ENCODE measurements around the gene NEURL1. TPM values are rescaled to one million over a fixed set of nuclear protein-coding genes. Genes with fewer than 3 reads are reported as not detected.

The NEURL1 gene
- total RNA-seq, 1 donor from 2014 or later, result 12.0 TPM

- Histone ChIP-seq H3K9me3 (ENCODE audit: control insufficient read depth in 3 of 3, low read length in 3 of 3) (peaks cover 0 to 4% (median 0%) of the 10 kb centered on the region in 3 donors), H3K4me1 (ENCODE audit: control insufficient read depth in 3 of 3, insufficient read depth in 3 of 3, low read length in 3 of 3) (peaks cover 49 to 71% (median 59%) of the 10 kb centered on the region in 3 donors), H3K4me3 (ENCODE audit: low read length in 3 of 3) (no peak overlapping the region), H3K36me3 (ENCODE audit: control insufficient read depth in 3 of 3, insufficient read depth in 3 of 3, low read length in 3 of 3) (peaks cover 0 to 6% (median 4%) of the 10 kb centered on the region in 3 donors), H3K27me3 (ENCODE audit: control insufficient read depth in 3 of 3, insufficient read depth in 3 of 3, low read length in 3 of 3) (no peaks in the 10 kb centered on the region), H3K27ac (ENCODE audit: low read depth, low read length) (no peak overlapping the region), H3K9ac (ENCODE audit: low read depth in 1 of 3, low read length in 3 of 3) (no peak overlapping the region)
These were observed 67.4 kb downstream of the NEURL1 start for GRCh38 chr10:103560886-103561285.

- H3K9me3 ChIP-seq (ENCODE audit: control insufficient read depth in 3 of 3, low read length in 3 of 3), result peaks cover 0 to 4% (median 0%) of the 10 kb centered on the region in 3 donors
- H3K4me3 ChIP-seq (ENCODE audit: low read length in 3 of 3), result no peak overlapping the region
- no peaks in the 10 kb centered on the region for H3K27me3 ChIP-seq (ENCODE audit: control insufficient read depth in 3 of 3, insufficient read depth in 3 of 3, low read length in 3 of 3)
- peaks cover 0 to 6% (median 4%) of the 10 kb centered on the region in 3 donors for H3K36me3 ChIP-seq (ENCODE audit: control insufficient read depth in 3 of 3, insufficient read depth in 3 of 3, low read length in 3 of 3)
- H3K27ac ChIP-seq (ENCODE audit: low read depth, low read length), result no peak overlapping the region
- H3K4me1 ChIP-seq (ENCODE audit: control insufficient read depth in 3 of 3, insufficient read depth in 3 of 3, low read length in 3 of 3), result peaks cover 39 to 61% (median 44%) of the 10 kb centered on the region in 3 donors
- H3K9ac ChIP-seq (ENCODE audit: low read depth in 1 of 3, low read length in 3 of 3), result no peak overlapping the region
These were observed 68.9 kb downstream of the NEURL1 start for GRCh38 chr10:103562383-103562782.

GRCh38 chr10:103563231-103564115, 70.0 kb downstream of the NEURL1 start:
- Histone ChIP-seq H3K27ac (ENCODE audit: low read depth, low read length) (peak overlapping the region; percentile 78), H3K36me3 (ENCODE audit: control insufficient read depth in 3 of 3, insufficient read depth in 3 of 3, low read length in 3 of 3) (peaks cover 0 to 9% (median 4%) of the 10 kb centered on the region in 3 donors), H3K9ac (ENCODE audit: low read depth in 1 of 3, low read length in 3 of 3) (peak overlapping the region in 1 of 3 donors; percentile 41), H3K4me3 (ENCODE audit: low read length in 3 of 3) (no peak overlapping the region), H3K4me1 (ENCODE audit: control insufficient read depth in 3 of 3, insufficient read depth in 3 of 3, low read length in 3 of 3) (peaks cover 34 to 54% (median 36%) of the 10 kb centered on the region in 3 donors), H3K27me3 (ENCODE audit: control insufficient read depth in 3 of 3, insufficient read depth in 3 of 3, low read length in 3 of 3) (no peaks in the 10 kb centered on the region), H3K9me3 (ENCODE audit: control insufficient read depth in 3 of 3, low read length in 3 of 3) (peaks cover 0 to 4% (median 0%) of the 10 kb centered on the region in 3 donors)

- Histone ChIP-seq H3K4me3 (ENCODE audit: low read length in 3 of 3) (no peak overlapping the region), H3K9ac (ENCODE audit: low read depth in 1 of 3, low read length in 3 of 3) (peak overlapping the region in 1 of 3 donors; percentile 41), H3K27ac (ENCODE audit: low read depth, low read length) (peak overlapping the region; percentile 78), H3K36me3 (ENCODE audit: control insufficient read depth in 3 of 3, insufficient read depth in 3 of 3, low read length in 3 of 3) (peaks cover 0 to 9% (median 4%) of the 10 kb centered on the region in 3 donors), H3K9me3 (ENCODE audit: control insufficient read depth in 3 of 3, low read length in 3 of 3) (peaks cover 0 to 4% (median 0%) of the 10 kb centered on the region in 3 donors), H3K4me1 (ENCODE audit: control insufficient read depth in 3 of 3, insufficient read depth in 3 of 3, low read length in 3 of 3) (peaks cover 27 to 49% (median 29%) of the 10 kb centered on the region in 3 donors), H3K27me3 (ENCODE audit: control insufficient read depth in 3 of 3, insufficient read depth in 3 of 3, low read length in 3 of 3) (no peaks in the 10 kb centered on the region)
These were observed 70.6 kb downstream of the NEURL1 start for GRCh38 chr10:103564116-103564501.

- Histone ChIP-seq H3K4me3 (ENCODE audit: low read length in 3 of 3) (no peak overlapping the region), H3K27me3 (ENCODE audit: control insufficient read depth in 3 of 3, insufficient read depth in 3 of 3, low read length in 3 of 3) (no peaks in the 10 kb centered on the region), H3K4me1 (ENCODE audit: control insufficient read depth in 3 of 3, insufficient read depth in 3 of 3, low read length in 3 of 3) (peaks cover 21 to 47% (median 23%) of the 10 kb centered on the region in 3 donors), H3K9me3 (ENCODE audit: control insufficient read depth in 3 of 3, low read length in 3 of 3) (peaks cover 0 to 4% (median 0%) of the 10 kb centered on the region in 3 donors), H3K36me3 (ENCODE audit: control insufficient read depth in 3 of 3, insufficient read depth in 3 of 3, low read length in 3 of 3) (peaks cover under 1 to 4% (median 2%) of the 10 kb centered on the region in 3 donors), H3K27ac (ENCODE audit: low read depth, low read length) (no peak overlapping the region), H3K9ac (ENCODE audit: low read depth in 1 of 3, low read length in 3 of 3) (no peak overlapping the region)
These were observed 71.4 kb downstream of the NEURL1 start for GRCh38 chr10:103564776-103565520.

- Histone ChIP-seq H3K4me3 (ENCODE audit: low read length in 3 of 3) (no peak overlapping the region), H3K27ac (ENCODE audit: low read depth, low read length) (no peak overlapping the region), H3K4me1 (ENCODE audit: control insufficient read depth in 3 of 3, insufficient read depth in 3 of 3, low read length in 3 of 3) (peaks cover 11 to 35% (median 12%) of the 10 kb centered on the region in 3 donors), H3K27me3 (ENCODE audit: control insufficient read depth in 3 of 3, insufficient read depth in 3 of 3, low read length in 3 of 3) (no peaks in the 10 kb centered on the region), H3K9me3 (ENCODE audit: control insufficient read depth in 3 of 3, low read length in 3 of 3) (no peaks in the 10 kb centered on the region), H3K9ac (ENCODE audit: low read depth in 1 of 3, low read length in 3 of 3) (no peak overlapping the region), H3K36me3 (ENCODE audit: control insufficient read depth in 3 of 3, insufficient read depth in 3 of 3, low read length in 3 of 3) (peaks cover 2 to 6% (median 3%) of the 10 kb centered on the region in 3 donors)
These were observed 73.0 kb downstream of the NEURL1 start for GRCh38 chr10:103566536-103566935.

GRCh38 chr10:103568505-103568904, 75.0 kb downstream of the NEURL1 start:
- no peak overlapping the region for H3K27ac ChIP-seq (ENCODE audit: low read depth, low read length)
- H3K9ac ChIP-seq (ENCODE audit: low read depth in 1 of 3, low read length in 3 of 3), result no peak overlapping the region

GRCh38 chr10:103569896-103570295, 76.4 kb downstream of the NEURL1 start:
- Histone ChIP-seq H3K27me3 (ENCODE audit: control insufficient read depth in 3 of 3, insufficient read depth in 3 of 3, low read length in 3 of 3) (no peaks in the 10 kb centered on the region), H3K9me3 (ENCODE audit: control insufficient read depth in 3 of 3, low read length in 3 of 3) (no peaks in the 10 kb centered on the region), H3K27ac (ENCODE audit: low read depth, low read length) (no peak overlapping the region), H3K36me3 (ENCODE audit: control insufficient read depth in 3 of 3, insufficient read depth in 3 of 3, low read length in 3 of 3) (peaks cover 15 to 36% (median 16%) of the 10 kb centered on the region in 3 donors), H3K4me3 (ENCODE audit: low read length in 3 of 3) (no peak overlapping the region), H3K9ac (ENCODE audit: low read depth in 1 of 3, low read length in 3 of 3) (no peak overlapping the region), H3K4me1 (ENCODE audit: control insufficient read depth in 3 of 3, insufficient read depth in 3 of 3, low read length in 3 of 3) (peaks cover 0 to 18% (median 4%) of the 10 kb centered on the region in 3 donors)

More at GRCh38 chr10:103568505-103568904, 75.0 kb downstream of the NEURL1 start:
- Histone ChIP-seq H3K9me3 (ENCODE audit: control insufficient read depth in 3 of 3, low read length in 3 of 3) (no peaks in the 10 kb centered on the region), H3K4me1 (ENCODE audit: control insufficient read depth in 3 of 3, insufficient read depth in 3 of 3, low read length in 3 of 3) (peaks cover 11 to 31% (median 12%) of the 10 kb centered on the region in 3 donors), H3K36me3 (ENCODE audit: control insufficient read depth in 3 of 3, insufficient read depth in 3 of 3, low read length in 3 of 3) (peaks cover 11 to 25% (median 13%) of the 10 kb centered on the region in 3 donors), H3K27me3 (ENCODE audit: control insufficient read depth in 3 of 3, insufficient read depth in 3 of 3, low read length in 3 of 3) (no peaks in the 10 kb centered on the region), H3K4me3 (ENCODE audit: low read length in 3 of 3) (no peak overlapping the region)

- no peaks in the 10 kb centered on the region for H3K9me3 ChIP-seq (ENCODE audit: control insufficient read depth in 3 of 3, low read length in 3 of 3)
- no peak overlapping the region for H3K27ac ChIP-seq (ENCODE audit: low read depth, low read length)
- H3K9ac ChIP-seq (ENCODE audit: low read depth in 1 of 3, low read length in 3 of 3), result no peak overlapping the region
- H3K4me3 ChIP-seq (ENCODE audit: low read length in 3 of 3), result no peak overlapping the region
- H3K27me3 ChIP-seq (ENCODE audit: control insufficient read depth in 3 of 3, insufficient read depth in 3 of 3, low read length in 3 of 3), result no peaks in the 10 kb centered on the region
- H3K36me3 ChIP-seq (ENCODE audit: control insufficient read depth in 3 of 3, insufficient read depth in 3 of 3, low read length in 3 of 3), result peaks cover 15 to 36% (median 16%) of the 10 kb centered on the region in 3 donors
- peaks cover 0 to 12% (median 0%) of the 10 kb centered on the region in 3 donors for H3K4me1 ChIP-seq (ENCODE audit: control insufficient read depth in 3 of 3, insufficient read depth in 3 of 3, low read length in 3 of 3)
These were observed 77.5 kb downstream of the NEURL1 start for GRCh38 chr10:103570844-103571655.

Data from skeletal muscle tissue (tissue), 4 donors.